ENCODE measurements around the gene SHISAL1. TPM values are rescaled to one million over a fixed set of nuclear protein-coding genes. Genes with fewer than 3 reads are reported as not detected.
A peak's percentile ranks its signal among the peaks of the same experiment; 100 is the strongest.

SHISAL1 gene
- total RNA-seq, 1 experiment from 2014 or later = 2.9 TPM

DNA sequence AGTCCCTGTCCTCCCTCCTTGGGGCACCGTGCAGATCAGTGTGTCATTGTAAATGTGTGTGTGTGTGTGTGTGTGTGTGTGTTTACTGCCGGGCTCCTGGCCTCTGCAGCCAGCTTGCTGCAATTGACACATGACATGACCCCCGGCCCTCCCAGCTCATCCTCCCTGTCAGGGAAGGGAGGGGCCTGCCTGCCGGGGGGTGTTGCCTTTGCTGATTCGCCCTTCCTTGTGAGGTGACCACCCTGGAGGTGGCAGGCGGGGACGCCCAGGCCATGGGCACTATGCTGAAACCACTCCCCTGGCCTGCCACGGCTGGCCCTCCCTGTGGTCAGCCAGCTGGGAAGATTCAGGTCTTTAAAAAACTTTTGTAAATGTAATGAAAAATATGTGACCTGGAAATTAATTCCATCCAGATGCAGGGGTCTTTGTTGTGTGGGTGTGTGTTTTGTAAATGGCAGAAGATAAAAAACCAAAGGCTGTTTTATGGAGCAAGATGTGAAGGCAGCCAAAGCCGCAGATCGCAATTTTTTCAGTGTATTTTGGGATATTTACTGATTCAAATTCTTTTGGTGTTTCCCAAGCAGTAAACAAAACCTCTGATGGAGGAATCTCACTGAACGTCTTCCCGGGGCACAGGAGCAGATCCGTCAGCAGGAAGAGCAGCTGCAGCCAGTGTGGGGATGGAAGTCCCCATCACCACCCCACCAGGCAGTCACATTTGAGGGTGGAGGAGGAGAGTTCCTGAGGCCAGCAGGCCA is 23.2 kb downstream of the SHISAL1 start:
- Mint-ChIP-seq H3K4me1 (peaks cover 40 to 49% of the 10 kb centered on the region in 2 experiments), H3K9me3 (peaks cover 8 to 10% of the 10 kb centered on the region in 2 experiments; a peak in 4 of 5 replicates), H3K27ac (peak overlapping the region; percentile 3 to 91 (median 42); a peak in 5 of 7 replicates), H3K27me3 (ENCODE audit: low read depth) (no peaks in the 10 kb centered on the region; the same call in none of the 2 replicates), H3K36me3 (ENCODE audit: insufficient read depth in 1 of 3, low read depth in 3 of 3) (peaks cover 5 to 8% (median 5%) of the 10 kb centered on the region in 3 experiments; a peak in 6 of 7 replicates), H3K4me3 (no peak overlapping the region)
- Histone ChIP-seq H2BK5ac (ENCODE audit: insufficient read length, low read length) (no peak overlapping the region), H3K4ac (ENCODE audit: low read depth, low read length) (no peak overlapping the region), H3K56ac (ENCODE audit: insufficient read length, low read depth, low read length) (no peak overlapping the region), H3K4me2 (ENCODE audit: insufficient read depth, insufficient read length, low read length) (no peak overlapping the region), H3K14ac (ENCODE audit: insufficient read depth, low read length) (no peak overlapping the region; the same call in 1 of the 2 replicates), H3K18ac (ENCODE audit: insufficient read length, low read depth, low read length) (no peak overlapping the region), H2AK5ac (ENCODE audit: insufficient read length, low read length) (no peak overlapping the region), H4K5ac (ENCODE audit: insufficient read length, low read depth, low read length) (no peak overlapping the region), H2BK120ac (ENCODE audit: low read depth, low read length, poor library complexity, severe bottlenecking) (no peak overlapping the region), H3K4me1 (ENCODE audit: insufficient read depth, low read length) (no peaks in the 10 kb centered on the region; the same call in 1 of the 2 replicates), H2BK15ac (ENCODE audit: low read depth, low read length) (no peak overlapping the region), H2BK20ac (ENCODE audit: low read depth, low read length, poor library complexity, severe bottlenecking) (no peak overlapping the region), H3K23me2 (ENCODE audit: insufficient read length, low read depth, low read length, poor library complexity, severe bottlenecking) (no peaks in the 10 kb centered on the region), H4K20me1 (ENCODE audit: control insufficient read depth, insufficient read depth, insufficient read length) (no peaks in the 10 kb centered on the region), H3T11ph (ENCODE audit: low read length) (no peak overlapping the region), H2AFZ (ENCODE audit: low read length) (no peak overlapping the region), H3K23ac (ENCODE audit: insufficient read length, low read depth, low read length) (no peak overlapping the region), H3K27ac (ENCODE audit: insufficient read length, low read depth, low read length) (no peak overlapping the region), H3K79me2 (ENCODE audit: insufficient read depth, low read length) (no peaks in the 10 kb centered on the region), H3K9me3 (ENCODE audit: control insufficient read depth, low read depth, low read length) (no peaks in the 10 kb centered on the region), H3K9ac (ENCODE audit: extremely low read depth, insufficient read length, low read length) (no peak overlapping the region), H2BK12ac (ENCODE audit: insufficient read length, low read depth, low read length) (no peak overlapping the region), H4K91ac (ENCODE audit: insufficient read length, low read depth, low read length) (no peak overlapping the region), H3K79me1 (ENCODE audit: insufficient read depth, low read depth, low read length, poor library complexity, severe bottlenecking) (no peaks in the 10 kb centered on the region), H4K8ac (replicated peaks; ENCODE audit: insufficient read length, low read depth, low read length) (no peak overlapping the region), H3K27me3 (ENCODE audit: insufficient read depth, low read length) (no peaks in the 10 kb centered on the region)
- no CpG with 5 or more reads among the region's 13 CpGs for WGBS (ENCODE audit: extremely low coverage, insufficient read length, low lambda C conversion rate)
- TF ChIP-seq, protein P1, sequence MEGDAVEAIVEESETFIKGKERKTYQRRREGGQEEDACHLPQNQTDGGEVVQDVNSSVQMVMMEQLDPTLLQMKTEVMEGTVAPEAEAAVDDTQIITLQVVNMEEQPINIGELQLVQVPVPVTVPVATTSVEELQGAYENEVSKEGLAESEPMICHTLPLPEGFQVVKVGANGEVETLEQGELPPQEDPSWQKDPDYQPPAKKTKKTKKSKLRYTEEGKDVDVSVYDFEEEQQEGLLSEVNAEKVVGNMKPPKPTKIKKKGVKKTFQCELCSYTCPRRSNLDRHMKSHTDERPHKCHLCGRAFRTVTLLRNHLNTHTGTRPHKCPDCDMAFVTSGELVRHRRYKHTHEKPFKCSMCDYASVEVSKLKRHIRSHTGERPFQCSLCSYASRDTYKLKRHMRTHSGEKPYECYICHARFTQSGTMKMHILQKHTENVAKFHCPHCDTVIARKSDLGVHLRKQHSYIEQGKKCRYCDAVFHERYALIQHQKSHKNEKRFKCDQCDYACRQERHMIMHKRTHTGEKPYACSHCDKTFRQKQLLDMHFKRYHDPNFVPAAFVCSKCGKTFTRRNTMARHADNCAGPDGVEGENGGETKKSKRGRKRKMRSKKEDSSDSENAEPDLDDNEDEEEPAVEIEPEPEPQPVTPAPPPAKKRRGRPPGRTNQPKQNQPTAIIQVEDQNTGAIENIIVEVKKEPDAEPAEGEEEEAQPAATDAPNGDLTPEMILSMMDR (conservative IDR thresholded peaks at IDR 0.05) = no peak
- peak; percentile 89 for DNase-seq
